ENCODE data around the gene NR2F1.

Gene NR2F1

GRCh38 chr5:93604644-93605515 lies 21.9 kb downstream of the NR2F1 start:
- no peak for DNase-seq

GRCh38 chr5:93606382-93606752 lies 23.3 kb downstream of the NR2F1 start:
- no peak for DNase-seq

- no peak for DNase-seq
Measured at GRCh38 chr5:93607367-93608258, 24.6 kb downstream of the NR2F1 start.

- no peak for DNase-seq
Measured at GRCh38 chr5:93608855-93609254, 25.8 kb downstream of the NR2F1 start.

- no peak for DNase-seq
Measured at GRCh38 chr5:93609762-93610161, 26.7 kb downstream of the NR2F1 start.

GRCh38 chr5:93610581-93611272 lies 27.7 kb downstream of the NR2F1 start:
- DNase-seq, result no peak

- no peak for DNase-seq
Measured at GRCh38 chr5:93611273-93611975, 28.4 kb downstream of the NR2F1 start.

GRCh38 chr5:93611976-93612854 lies 29.2 kb downstream of the NR2F1 start:
- DNase-seq, result no peak

- no peak for DNase-seq
Measured at GRCh38 chr5:93612855-93613243, 29.8 kb downstream of the NR2F1 start.

- DNase-seq, result no peak
Measured at GRCh38 chr5:93616538-93617174, 33.6 kb downstream of the NR2F1 start.

GRCh38 chr5:93620487-93621326 lies 37.7 kb downstream of the NR2F1 start:
- peak; percentile 59 for DNase-seq

- DNase-seq, result peak; percentile 66
Measured at GRCh38 chr5:93621327-93621798, 38.3 kb downstream of the NR2F1 start.

GRCh38 chr5:93622240-93622885 lies 39.3 kb downstream of the NR2F1 start:
- DNase-seq, result peak; percentile 59

- no peak for DNase-seq
Measured at GRCh38 chr5:93623153-93623552, 40.1 kb downstream of the NR2F1 start.

- DNase-seq, result no peak
Measured at GRCh38 chr5:93626801-93627200, 43.8 kb downstream of the NR2F1 start.

GRCh38 chr5:93632327-93632726 lies 49.3 kb downstream of the NR2F1 start:
- DNase-seq, result no peak

- DNase-seq, result no peak
Measured at GRCh38 chr5:93635991-93636390, 53.0 kb downstream of the NR2F1 start.

- no peak for DNase-seq
Measured at GRCh38 chr5:93636837-93637236, 53.8 kb downstream of the NR2F1 start.

GRCh38 chr5:93637697-93638096 lies 54.7 kb downstream of the NR2F1 start:
- no peak for DNase-seq
